CD1c-positive myeloid dendritic cell (primary cell): Measurements from ENCODE around the gene CIITA.
"Not testable (repeated sequence)": the region's sequence is repeated elsewhere in the genome, so short reads cannot be mapped to it uniquely, and the experiment has no call there.

Experiments
- DNase-seq: peaks from one replicate; pipeline ENCODE4 v3.0.0-alpha.2; 2016; ENCODE audit errors: extremely low spot score

The CIITA gene

DNA sequence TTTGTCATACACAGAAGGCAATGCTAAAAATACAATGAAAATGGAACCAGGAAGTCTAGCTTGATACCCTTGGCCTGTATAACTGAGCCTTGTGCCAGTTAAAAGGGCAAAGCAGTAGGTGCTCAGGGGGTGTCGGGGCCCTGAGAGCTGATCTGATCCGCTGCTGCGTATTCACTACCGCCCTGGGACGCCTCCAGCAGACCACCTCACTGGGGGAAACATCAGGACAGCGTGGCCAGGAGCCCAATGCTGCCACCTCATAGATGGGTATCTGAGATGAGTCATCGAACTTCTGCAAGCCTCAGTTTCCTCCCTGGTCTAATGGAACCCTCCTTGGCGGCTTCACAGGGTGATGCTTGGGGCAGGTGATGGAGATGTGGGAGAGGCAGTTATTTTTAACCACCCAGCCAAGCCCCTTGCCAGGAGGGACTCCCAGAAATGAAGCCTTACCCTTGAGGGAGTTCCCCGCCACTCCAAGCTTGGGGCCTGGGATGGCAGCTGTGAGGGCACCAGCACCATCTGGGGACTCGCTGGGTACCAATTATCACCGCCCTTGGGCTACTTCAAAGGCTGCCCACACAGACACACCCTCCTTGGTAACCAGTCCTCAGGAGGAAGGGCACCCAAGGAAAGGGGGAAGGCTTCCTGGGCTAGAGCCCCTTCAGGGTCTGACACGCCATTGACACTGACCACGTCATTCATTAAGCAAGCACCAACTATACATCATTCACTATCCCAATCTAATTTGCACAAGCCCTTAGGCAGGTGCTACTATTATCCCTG lies 57.5 kb downstream of the CIITA start:
- DNase-seq: no peak

DNA sequence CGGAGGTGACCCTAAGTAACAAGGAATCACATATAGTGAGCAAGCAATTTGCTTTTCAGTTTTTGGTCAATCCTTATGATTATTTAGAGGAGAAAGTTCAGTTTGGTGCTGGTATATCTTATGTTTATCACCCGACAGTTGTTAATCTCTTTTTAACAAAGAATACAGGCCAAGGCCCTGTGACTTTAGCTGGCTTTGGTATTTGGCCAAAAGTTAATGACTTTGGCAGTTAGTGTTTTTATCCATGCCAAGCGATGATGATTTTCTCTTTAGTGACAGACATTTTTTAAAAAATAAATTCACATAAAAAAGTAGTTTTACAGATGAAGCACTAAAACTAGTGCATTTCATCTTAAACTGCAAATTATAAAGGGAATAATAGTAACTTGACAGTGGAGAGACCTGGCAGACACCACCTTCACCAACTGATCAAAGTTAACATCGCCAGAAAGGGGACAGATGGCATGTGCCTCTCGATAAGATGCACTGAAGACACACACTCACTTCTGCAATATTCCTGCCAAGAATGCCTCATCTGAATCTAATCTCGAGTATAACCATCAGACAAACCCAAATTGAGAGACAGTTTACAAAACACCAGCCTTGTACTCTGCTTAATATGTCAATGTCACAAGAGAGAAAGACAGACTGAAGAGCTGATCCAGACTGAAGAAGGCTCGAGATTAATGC lies 58.4 kb downstream of the CIITA start:
- DNase-seq: no peak

DNA sequence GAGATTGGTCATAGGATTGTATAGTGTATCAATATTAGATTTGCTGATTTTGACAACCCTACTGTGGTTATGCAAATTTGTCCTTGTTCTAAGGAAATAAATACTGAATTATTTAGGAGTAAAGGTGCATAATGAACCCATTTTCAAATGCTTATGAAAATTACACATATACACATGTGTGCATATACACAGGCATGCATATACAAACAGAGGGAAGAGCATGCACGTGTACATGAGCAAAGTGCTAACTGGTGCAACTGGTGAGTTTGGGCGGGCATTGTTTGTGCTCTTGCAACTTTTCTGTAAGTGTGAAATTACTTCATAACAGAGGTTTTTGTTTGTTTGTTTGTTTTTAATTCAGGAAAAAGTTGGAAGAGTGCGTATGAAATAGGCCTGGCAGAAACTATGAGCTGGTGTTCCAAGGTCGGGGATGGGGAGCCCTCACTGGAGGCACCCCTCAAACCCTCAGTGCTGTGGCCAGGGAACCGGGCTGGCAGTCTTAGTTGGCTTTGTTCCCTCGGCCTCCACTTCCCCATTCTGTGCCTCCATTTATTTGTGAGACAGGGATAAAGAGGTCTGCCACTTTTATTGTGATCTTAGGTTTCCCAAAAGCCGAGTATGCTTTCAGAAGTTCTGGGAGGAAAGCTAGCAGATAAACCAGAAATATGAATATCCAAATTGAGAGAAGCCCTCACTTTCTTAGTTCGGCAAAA lies 59.4 kb downstream of the CIITA start:
- no peak for DNase-seq

DNA sequence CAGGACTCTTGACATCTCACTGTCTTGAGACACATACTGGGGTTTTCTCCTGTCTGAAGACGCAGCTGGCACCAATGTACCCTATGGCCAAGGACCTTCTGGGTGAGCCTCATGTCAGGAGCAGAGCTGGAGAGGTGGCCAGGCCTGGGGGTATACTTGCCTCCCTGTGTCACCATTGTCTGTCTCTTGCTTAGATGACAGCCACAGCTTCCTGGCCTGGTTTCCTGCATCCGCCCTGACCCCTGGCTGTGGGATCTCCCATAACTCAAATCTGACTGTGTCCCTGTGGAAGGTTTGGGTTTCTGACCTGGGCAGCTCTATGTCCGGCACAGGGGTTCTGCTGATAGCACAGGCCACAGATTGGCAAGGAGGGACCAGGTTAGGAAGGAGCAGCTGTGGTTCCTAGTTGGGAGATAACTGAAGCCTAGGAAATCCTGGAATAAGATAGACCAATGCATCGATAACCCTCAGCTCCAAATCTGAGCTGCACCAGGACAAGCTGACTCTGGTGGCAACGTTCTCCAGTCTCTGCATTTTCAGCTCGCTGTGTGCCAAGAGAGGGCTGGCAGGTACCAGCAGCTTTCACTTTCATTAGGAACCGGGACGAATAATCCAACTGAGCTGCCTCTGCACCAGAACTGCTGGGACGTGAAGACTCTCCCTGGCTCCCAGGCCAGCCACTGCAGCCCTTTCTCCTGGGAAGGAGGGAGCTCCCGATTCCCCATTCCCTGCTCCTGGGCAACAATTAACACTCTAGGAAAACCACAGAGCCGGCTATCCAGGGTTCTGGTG lies 60.3 kb downstream of the CIITA start:
- DNase-seq: no peak

GRCh38 chr16:10938321-10938720 lies 61.3 kb downstream of the CIITA start:
- DNase-seq: peak; percentile 43

GRCh38 chr16:10938796-10939648 lies 62.0 kb downstream of the CIITA start:
- DNase-seq: no peak

DNA sequence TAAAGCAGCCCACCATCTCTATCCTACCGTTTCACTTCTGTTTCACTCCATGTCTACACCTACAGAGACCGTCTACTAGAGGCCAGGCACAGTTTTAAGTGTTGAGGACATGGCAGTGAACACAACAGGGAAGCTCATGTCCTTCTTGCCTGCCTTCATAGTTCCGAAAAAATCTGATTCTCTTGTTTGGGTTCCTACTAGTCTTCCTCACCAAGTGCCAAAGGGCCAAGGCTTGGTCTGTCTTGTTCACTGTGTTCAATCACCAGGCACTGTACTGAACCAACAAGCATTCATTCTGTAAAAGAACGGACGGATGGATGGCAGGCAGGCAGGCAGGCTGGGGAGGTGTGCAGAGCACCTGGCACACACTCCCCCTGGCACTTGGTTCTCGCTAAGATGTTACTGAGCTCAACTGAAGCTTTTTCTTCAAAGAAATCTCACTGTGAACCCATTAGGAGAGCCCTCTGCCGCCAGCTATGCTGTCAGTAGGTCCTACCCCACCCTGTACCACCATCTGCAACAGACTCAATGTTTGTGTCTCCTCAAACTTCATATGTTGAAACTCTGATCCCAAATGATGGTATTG lies 62.7 kb downstream of the CIITA start:
- no peak for DNase-seq

DNA sequence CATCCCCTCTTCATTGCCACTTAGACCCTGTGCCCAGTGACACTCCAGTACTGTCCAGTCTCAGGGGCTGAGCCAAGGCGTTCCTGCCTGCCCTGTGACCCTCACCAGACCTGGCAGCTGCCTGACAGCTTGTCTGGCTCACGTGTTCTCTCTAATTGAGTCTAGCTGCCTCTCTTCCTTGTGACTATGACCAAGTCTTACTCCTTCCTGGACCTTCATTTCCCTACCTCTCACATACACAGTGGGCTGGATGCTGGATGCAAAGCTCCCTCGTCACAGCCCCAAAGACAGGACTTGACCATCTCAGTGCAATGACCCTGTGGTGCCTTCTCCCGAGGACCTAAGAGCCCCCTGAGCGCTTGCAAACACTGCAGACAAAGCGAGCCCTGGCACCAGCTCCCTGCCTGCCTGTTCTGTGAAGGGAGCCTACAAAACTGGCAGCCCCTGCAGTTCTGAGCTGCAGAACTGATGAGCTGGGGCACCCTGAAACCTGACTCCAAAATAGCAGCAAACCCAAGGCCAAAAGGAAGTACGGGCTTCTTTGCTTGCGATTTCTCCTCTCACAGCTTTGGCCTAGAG lies 63.6 kb downstream of the CIITA start:
- no peak for DNase-seq

DNA sequence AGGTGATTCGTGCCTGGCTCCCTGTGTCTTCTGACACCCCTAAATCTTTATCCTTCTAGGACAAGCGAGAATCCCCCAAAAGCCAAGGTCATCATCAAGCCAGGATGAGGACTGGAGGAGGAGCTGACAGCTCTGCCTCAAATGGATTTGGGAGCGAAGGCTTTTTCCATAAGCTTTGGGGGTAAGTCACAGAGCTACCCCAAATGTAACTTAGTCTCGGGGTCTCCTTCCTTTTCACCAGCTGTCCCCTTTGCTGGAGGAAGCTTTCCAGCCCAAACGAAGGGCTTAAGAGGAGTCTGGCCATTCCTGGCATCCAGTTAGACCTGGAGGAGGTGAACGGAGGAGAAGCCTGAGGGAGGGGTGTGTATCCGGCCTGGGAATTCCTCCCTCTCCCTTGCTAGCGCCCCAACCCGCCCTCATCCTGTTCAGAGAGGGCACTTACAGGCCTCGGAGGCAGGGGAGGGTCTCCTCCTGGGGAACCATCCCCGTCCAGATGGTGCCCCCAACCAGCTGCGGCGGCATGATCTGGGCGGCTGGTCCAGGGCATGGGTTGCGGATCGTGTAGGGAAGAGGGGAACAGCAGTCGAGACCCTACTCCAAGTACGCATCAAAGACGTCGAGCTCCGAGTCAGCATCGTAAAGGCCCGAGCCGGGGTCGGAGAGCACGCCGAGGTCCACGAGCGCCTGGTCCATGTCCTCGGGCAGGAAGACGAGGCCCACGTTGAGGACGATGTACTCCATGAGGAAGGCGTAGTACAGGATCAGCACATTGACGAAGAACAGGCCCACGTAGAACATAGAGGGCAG lies 64.3 kb downstream of the CIITA start:
- DNase-seq: no peak

- DNase-seq: not testable (repeated sequence)
These were observed 64.9 kb downstream of the CIITA start for GRCh38 chr16:10941935-10942351.

DNA sequence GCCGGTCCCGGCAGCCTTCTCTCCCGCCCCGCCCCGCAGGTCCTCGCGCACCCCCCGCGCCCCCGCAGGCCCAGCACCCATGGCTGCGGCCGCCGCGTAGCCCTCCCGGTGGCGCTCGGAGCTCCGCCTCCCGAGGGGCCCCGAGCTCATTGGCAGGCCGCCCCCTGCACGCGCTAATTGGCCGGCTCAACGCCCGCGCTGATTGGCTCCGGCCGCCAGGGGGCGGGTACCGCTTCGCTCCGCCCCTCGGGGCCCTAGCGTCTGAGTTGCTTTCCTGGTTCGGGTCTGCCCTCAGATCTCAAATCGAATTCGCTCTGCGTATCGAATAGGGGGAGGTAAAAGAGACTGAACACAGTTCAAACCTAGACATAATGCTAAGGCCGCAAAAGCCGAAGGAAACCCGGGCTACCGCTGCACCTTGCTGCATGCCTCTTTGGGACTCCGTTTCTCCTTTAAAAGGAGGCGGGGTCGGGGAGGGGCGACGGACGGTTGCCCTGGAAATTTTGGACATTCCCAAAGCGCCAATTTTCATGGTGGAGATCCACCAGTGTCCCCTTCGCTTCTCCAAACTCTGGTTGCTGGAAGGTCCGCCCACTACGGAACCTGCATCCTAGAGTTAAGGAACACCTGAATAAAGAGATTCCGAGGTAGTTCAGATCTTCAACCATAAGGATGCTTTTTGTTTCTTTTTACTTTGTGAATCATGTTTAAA lies 65.5 kb downstream of the CIITA start, which contains the start of gene DEXI:
Gene DEXI (minus strand): TSS at position 117 of the 712 bp plus-strand sequence. CDS start 463 bp downstream, outside the sequence.
- peak; percentile 97 for DNase-seq

DNA sequence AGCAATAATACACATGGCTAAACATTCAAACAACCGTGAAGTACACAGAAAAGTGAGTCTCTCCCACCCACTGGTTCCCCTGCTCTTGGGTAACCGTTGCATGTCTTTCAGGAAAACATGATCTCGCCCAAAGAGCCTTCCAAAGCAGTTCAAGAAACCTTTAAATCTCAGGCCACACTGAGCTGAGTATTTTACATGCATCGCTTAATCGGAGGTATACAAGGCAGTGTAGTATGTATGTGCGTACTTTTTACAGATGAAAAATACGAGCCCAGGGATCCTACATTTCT lies 66.0 kb downstream of the CIITA start:
- peak; percentile 48 for DNase-seq

DNA sequence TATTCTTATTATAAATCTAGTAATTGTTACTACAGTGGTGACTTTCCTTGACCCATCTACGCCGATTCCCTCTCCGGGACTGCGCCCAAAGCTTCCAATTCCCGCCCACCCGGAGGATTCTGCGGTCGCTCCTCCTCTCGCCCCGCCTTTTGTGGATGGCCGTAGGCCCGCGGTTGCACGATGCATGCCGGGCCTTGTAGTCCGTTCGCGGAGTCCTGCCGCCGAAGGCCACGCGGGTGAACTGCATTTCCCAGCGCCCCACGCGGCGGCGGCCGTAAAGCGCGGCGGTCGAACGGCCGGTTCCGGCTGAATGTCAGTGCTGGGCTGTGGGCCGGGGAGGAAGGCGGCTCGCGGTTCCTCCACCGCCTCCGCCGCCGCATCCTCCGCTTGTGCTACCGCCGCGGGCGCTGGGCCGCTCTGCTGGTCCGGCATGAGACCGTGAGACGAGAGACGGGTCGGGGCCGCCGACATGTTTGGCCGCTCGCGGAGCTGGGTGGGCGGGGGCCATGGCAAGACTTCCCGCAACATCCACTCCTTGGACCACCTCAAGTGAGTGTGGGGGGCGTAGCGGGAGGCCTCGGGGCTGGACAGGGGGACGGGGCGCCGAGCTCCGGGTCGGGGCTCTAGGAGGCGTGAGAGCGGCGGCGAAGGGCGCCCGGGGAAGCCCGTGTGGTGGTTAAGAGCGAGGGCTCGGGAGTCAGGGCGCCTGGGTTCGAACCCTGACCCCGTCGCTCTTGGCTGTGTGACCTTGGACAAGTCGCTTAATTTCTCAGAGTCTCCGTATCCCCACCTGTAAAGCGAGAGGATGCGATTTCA lies 67.5 kb downstream of the CIITA start, which contains the start of gene CLEC16A:
Gene CLEC16A (plus strand): TSS at position 316 of the 816 bp plus-strand sequence. CDS start 154 bp downstream, at position 470.
- DNase-seq: peak; percentile 98

- DNase-seq: no peak
These were observed 68.2 kb downstream of the CIITA start for GRCh38 chr16:10945065-10945787.

DNA sequence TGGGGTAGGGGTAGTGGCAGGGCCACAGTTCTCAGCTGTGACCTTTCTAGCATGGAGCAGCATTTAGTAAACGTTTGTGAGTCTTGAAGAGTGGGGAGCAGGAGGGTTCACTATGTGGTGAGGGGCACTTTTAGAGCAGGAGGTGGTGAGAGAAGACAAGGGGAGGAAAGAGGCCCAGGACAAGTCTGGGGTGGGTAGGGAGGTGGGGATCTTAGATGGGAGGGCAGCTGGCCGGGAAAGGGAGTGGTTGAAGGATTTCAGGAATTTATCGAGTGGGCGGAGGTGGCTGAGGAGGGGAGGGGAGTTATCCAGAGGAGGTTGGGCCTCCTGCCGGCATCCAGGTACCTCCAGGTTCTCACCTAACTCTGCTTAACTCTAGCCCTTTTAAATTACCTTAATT lies 69.3 kb downstream of the CIITA start:
- DNase-seq: no peak

DNA sequence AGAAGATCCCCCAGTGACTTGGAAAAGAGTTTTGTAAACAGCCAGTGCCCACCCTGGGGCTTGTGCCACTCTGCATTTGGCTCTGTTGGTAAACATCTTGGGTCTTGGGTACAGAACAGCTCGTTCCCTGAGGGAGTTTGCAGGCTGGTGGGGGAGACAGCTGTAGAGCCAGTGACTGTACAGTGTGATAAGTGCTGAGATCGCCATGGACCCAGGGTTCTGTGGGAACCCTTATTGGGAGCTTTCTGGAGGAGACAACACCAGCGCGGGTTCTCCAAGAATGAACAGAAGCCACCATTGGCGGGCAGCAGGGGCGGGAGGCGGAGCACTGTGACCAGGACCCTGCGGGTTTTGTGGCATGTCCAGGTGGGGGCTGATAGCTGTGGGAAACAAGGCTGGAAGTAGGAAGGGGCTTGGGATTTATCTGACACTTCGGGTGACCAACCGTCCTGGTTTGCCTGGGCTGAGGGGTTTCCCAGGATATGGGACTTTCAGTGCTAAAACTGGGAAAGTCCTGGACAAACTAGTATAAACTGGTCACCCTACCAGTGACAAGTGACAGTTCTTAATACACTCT lies 70.3 kb downstream of the CIITA start:
- DNase-seq: no peak
